Subcutaneous adipose tissue (tissue), 4 donors: ENCODE measurements around the gene BBX. TPM values are rescaled to one million over a fixed set of nuclear protein-coding genes. Genes with fewer than 3 reads are reported as not detected.

Source experiments
- total RNA-seq, 4 donors: library from RNA; depleted of rRNA; stranded (reverse); fragments of >200 nt; gene quantifications; one replicate each; pipeline ENCODE4 v1.1.0, GENCODE V29; 2016
- TF ChIP-seq, protein P1 (sequence below): fragments of 450-650 bp; IDR thresholded peaks from one replicate; pipeline ENCODE4 v1.5.1; 2016; ENCODE audit warnings: low read depth, mild to moderate bottlenecking, control low read depth, antibody characterized with exemption, moderate library complexity

The BBX gene
- total RNA-seq, 4 donors from 2014 or later: 38.3 to 69.4 (median 48.0) TPM

- TF ChIP-seq, protein P1, sequence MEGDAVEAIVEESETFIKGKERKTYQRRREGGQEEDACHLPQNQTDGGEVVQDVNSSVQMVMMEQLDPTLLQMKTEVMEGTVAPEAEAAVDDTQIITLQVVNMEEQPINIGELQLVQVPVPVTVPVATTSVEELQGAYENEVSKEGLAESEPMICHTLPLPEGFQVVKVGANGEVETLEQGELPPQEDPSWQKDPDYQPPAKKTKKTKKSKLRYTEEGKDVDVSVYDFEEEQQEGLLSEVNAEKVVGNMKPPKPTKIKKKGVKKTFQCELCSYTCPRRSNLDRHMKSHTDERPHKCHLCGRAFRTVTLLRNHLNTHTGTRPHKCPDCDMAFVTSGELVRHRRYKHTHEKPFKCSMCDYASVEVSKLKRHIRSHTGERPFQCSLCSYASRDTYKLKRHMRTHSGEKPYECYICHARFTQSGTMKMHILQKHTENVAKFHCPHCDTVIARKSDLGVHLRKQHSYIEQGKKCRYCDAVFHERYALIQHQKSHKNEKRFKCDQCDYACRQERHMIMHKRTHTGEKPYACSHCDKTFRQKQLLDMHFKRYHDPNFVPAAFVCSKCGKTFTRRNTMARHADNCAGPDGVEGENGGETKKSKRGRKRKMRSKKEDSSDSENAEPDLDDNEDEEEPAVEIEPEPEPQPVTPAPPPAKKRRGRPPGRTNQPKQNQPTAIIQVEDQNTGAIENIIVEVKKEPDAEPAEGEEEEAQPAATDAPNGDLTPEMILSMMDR: no peak
These were observed 294.3 kb downstream of the BBX start for GRCh38 chr3:107817076-107817475.

GRCh38 chr3:107818025-107818424 is 295.3 kb downstream of the BBX start:
- TF ChIP-seq, protein P1: no peak

DNA sequence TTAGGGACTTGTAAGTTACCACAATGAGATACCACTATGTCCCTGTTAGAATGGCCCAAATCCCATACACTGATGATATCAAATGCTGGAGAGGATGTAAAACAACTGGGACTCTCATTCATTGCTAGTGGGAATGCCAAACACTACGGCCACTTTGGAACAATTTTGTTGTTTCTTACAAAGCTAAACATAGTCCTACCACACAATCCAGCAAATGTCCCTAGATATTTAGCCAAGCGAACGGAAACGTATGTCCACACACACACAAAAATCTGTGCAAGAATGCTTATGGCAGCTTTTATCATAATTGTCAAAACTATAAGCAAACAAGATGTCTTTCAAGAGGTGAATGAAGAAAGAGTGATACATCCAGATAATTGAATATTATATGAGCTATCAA is 296.9 kb downstream of the BBX start:
- TF ChIP-seq, protein P1: no peak

DNA sequence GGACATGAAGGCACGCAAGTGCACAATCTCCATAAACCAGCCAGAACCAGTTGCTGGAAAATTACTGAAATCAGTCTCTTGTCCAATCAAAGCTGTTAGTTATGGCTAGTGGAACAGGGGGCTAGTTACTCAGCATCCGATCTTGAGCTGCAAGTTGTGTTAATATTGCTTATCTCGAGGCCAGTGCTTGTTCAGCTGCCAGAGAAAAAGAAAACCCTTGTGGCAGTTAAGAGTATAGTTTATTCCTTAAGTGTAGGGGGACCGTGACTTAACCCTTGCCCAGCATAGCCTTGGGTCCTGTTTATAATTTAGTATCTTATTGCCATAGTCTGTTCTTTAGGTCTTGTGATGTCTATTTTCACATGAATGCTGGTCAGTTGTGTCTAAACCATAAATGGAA is 299.5 kb downstream of the BBX start:
- TF ChIP-seq, protein P1: no peak

DNA sequence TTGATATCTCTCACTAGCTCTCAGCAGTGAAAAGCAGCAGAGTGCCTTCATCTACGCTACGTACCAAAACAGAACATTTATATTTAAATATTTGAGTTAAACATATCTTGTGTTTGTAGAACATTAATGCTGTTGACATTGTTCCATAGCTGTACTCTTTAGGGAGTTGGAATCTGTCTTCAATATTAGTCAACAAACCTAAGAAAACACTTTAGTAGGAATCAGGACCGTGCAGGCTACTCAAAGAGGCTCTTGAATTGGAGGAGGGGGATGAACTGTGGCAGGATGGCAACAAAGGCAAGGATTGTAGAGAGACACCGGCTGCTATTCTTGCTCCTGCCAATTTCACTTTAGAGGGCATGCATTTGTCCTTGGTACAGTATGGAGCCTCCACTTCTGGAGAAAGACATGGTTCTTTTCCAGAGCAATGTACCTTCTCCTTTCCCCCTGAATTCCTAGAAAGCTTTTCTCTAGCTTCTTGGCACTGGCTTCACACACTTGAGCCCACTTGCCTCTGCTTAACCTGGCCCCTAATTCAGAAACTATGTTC is 302.1 kb downstream of the BBX start:
- TF ChIP-seq, protein P1: no peak

DNA sequence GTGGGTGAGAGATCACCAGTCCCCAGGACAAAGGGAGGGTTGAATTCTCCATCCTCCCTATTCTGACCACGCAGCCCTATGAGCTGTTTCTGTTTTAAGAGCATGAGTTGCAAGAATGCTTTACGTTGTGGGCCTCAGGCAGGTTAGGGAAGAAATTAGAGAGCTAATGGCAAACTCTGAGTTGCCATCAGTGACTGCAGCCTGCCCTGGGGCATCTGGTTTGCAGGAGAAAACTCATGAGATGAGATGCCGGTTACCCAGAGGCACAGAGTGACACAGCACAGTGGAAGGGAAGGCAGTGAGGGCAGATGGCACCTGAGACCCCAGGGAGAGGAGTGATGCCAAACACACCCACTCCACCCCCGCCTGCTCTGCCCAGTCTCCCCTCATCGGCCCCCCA is 302.8 kb downstream of the BBX start:
- TF ChIP-seq, protein P1: no peak

GRCh38 chr3:107826727-107827126 is 304.0 kb downstream of the BBX start:
- TF ChIP-seq, protein P1: no peak

- TF ChIP-seq, protein P1: no peak
These were observed 306.4 kb downstream of the BBX start for GRCh38 chr3:107829185-107829584.
